HG02642 (cell line): ENCODE measurements around the gene KRTAP9-6.
"Not testable (repeated sequence)": the region's sequence is repeated elsewhere in the genome, so short reads cannot be mapped to it uniquely, and the experiment has no call there.

Experiments
- ATAC-seq: cut with Tn5 transposase; IDR thresholded peaks from one replicate; pipeline ENCODE4 v1.9.1; 2021; ENCODE audit warnings: mild to moderate bottlenecking; ENCODE audit not compliant: unreplicated experiment, poor library complexity

KRTAP9-6 gene

GRCh38 chr17:41265078-41265477, at the start of gene KRTAP9-6:
Gene KRTAP9-6, plus strand, starts transcription at chr17:41265378. Its CDS starts 0 bp downstream, at chr17:41265378.
- ATAC-seq = no peak

- no peak for ATAC-seq
These were observed 49.5 kb upstream of the KRTAP9-6 start for GRCh38 chr17:41215681-41216080.

- no peak for ATAC-seq
These were observed 41.4 kb upstream of the KRTAP9-6 start for GRCh38 chr17:41223821-41224220.

GRCh38 chr17:41226051-41226450, 39.1 kb upstream of the KRTAP9-6 start:
- no peak for ATAC-seq

- not testable (repeated sequence) for ATAC-seq
These were observed 38.5 kb upstream of the KRTAP9-6 start, which contains the start of gene KRTAP9-2 for GRCh38 chr17:41226598-41227095. Gene KRTAP9-2, plus strand, starts transcription at chr17:41226648. Its CDS starts 7 bp downstream, at chr17:41226655.

- no peak for ATAC-seq
These were observed 35.1 kb upstream of the KRTAP9-6 start for GRCh38 chr17:41230094-41230493.

GRCh38 chr17:41231731-41232130, 33.4 kb upstream of the KRTAP9-6 start:
- no peak for ATAC-seq

GRCh38 chr17:41232399-41233105, 32.6 kb upstream of the KRTAP9-6 start, which contains the start of gene KRTAP9-3:
Gene KRTAP9-3, plus strand, starts transcription at chr17:41232449. Its CDS starts 53 bp downstream, at chr17:41232502.
- not testable (repeated sequence) for ATAC-seq

GRCh38 chr17:41237116-41237515, 28.1 kb upstream of the KRTAP9-6 start:
- not testable (repeated sequence) for ATAC-seq

- ATAC-seq = not testable (repeated sequence)
These were observed 27.2 kb upstream of the KRTAP9-6 start, which contains the start of gene KRTAP9-8 for GRCh38 chr17:41237949-41238437. Gene KRTAP9-8, plus strand, starts transcription at chr17:41237999. Its CDS starts 53 bp downstream, at chr17:41238052.

GRCh38 chr17:41246995-41247787, 18.0 kb upstream of the KRTAP9-6 start:
- not testable (repeated sequence) for ATAC-seq

- ATAC-seq = not testable (repeated sequence)
These were observed 15.4 kb upstream of the KRTAP9-6 start, which contains the start of gene KRTAP9-4 for GRCh38 chr17:41249637-41250240. Gene KRTAP9-4, plus strand, starts transcription at chr17:41249687. Its CDS starts 34 bp downstream, at chr17:41249721.

GRCh38 chr17:41251261-41251660, 13.9 kb upstream of the KRTAP9-6 start:
- ATAC-seq = no peak

GRCh38 chr17:41254861-41255260, 10.3 kb upstream of the KRTAP9-6 start:
- no peak for ATAC-seq

- ATAC-seq = not testable (repeated sequence)
These were observed 9.5 kb upstream of the KRTAP9-6 start, which contains the start of gene KRTAP9-9 for GRCh38 chr17:41255381-41256290. Gene KRTAP9-9, plus strand, starts transcription at chr17:41255384.

- no peak for ATAC-seq
These were observed 8.9 kb upstream of the KRTAP9-6 start for GRCh38 chr17:41256291-41256685.

GRCh38 chr17:41258406-41258805, 6.8 kb upstream of the KRTAP9-6 start:
- no peak for ATAC-seq

- ATAC-seq = no peak
These were observed 2.0 kb upstream of the KRTAP9-6 start for GRCh38 chr17:41263212-41263611.

GRCh38 chr17:41264599-41264998, 579 bp upstream of the KRTAP9-6 start:
- ATAC-seq = no peak
